HEK293 (cell line): ENCODE data around the gene COMMD10.

Source experiments
- CTCF ChIA-PET: fragments of 350-600 bp; formaldehyde crosslinking; extraction: SDS; loops from one replicate; lab custom pipeline; 2021; ENCODE audit warnings: antibody characterized with exemption; lab: Yijun Ruan, JAX
- POLR2A ChIA-PET: fragments of 300-600 bp; formaldehyde crosslinking; extraction: SDS; loops from one replicate; lab custom pipeline; 2020; ENCODE audit warnings: antibody characterized with exemption, inconsistent platforms; lab: Yijun Ruan, JAX
- H3K27ac ChIP-seq: fragments of 200-500 bp; sonication (Bioruptor generic); 2 replicates; pipeline ENCODE4 v1.5.1; 2014; ENCODE audit warnings: low read depth, low read length, control low read depth, inconsistent platforms; ENCODE audit errors: extremely low read depth
- H3K36me3 ChIP-seq, 2 experiments: fragments of 200-500 bp in 1 of 2; sonication (Bioruptor generic) in 1 of 2; 1 replicate in 1 of 2; 2 replicates in 1 of 2; pipeline ENCODE4 v1.5.1; 2014 to 2017; ENCODE audit warnings: inconsistent platforms in 2 of 2, low read length in 2 of 2; ENCODE audit not compliant: control insufficient read depth in 2 of 2, insufficient read depth in 1 of 2
- H3K4me1 ChIP-seq: fragments of 200-500 bp; sonication (Bioruptor generic); 2 replicates; pipeline ENCODE4 v1.5.1; 2014; ENCODE audit warnings: mild to moderate bottlenecking, low read length, inconsistent platforms; ENCODE audit not compliant: control insufficient read depth, insufficient read depth
- H3K4me3 ChIP-seq: 2 replicates; pipeline ENCODE4 v1.5.1; 2011; ENCODE audit warnings: low read depth, mild to moderate bottlenecking, control low read depth, low read length, moderate library complexity
- H3K9me3 ChIP-seq: fragments of 200-500 bp; sonication (Bioruptor generic); 2 replicates; pipeline ENCODE4 v1.5.1; 2014; ENCODE audit warnings: low read depth, low read length, inconsistent platforms; ENCODE audit not compliant: control insufficient read depth, insufficient read depth
- FEZF1 ChIP-seq: fragments of 450-650 bp; formaldehyde crosslinking; IDR thresholded peaks from 2 replicates; pipeline ENCODE4 v1.5.1; 2016; ENCODE audit warnings: missing biosample characterization, missing genetic modification characterization
- HOXA7 ChIP-seq: sonication (generic); formaldehyde crosslinking; IDR thresholded peaks from 2 replicates; pipeline ENCODE4 v1.8.1; 2022; ENCODE audit warnings: missing genetic modification reagents, borderline replicate concordance
- IKZF3 ChIP-seq: fragments of 450-650 bp; IDR thresholded peaks from 2 replicates; pipeline ENCODE4 v1.5.0; 2018; ENCODE audit warnings: missing biosample characterization, mild to moderate bottlenecking, missing genetic modification characterization, moderate library complexity
- KLF10 ChIP-seq: fragments of 450-650 bp; IDR thresholded peaks from 2 replicates; pipeline ENCODE4 v1.5.1; 2018; ENCODE audit warnings: missing biosample characterization, mild to moderate bottlenecking, missing genetic modification characterization
- KLF16 ChIP-seq: fragments of 450-650 bp; formaldehyde crosslinking; IDR thresholded peaks from 2 replicates; pipeline ENCODE4 v1.5.1; 2017; ENCODE audit warnings: missing biosample characterization, missing genetic modification characterization
- REPIN1 ChIP-seq: fragments of 450-650 bp; formaldehyde crosslinking; IDR thresholded peaks from 2 replicates; pipeline ENCODE4 v1.5.1; 2017; ENCODE audit warnings: missing biosample characterization, missing genetic modification characterization, low read depth
- SETDB1 ChIP-seq: IDR thresholded peaks from one replicate; pipeline ENCODE4 v1.6.1; 2017; ENCODE audit warnings: mild to moderate bottlenecking, low read length, moderate library complexity, mixed read lengths; ENCODE audit not compliant: insufficient read length
- TRIM28 ChIP-seq: IDR thresholded peaks from 2 replicates; pipeline ENCODE4 v1.6.1; 2011; ENCODE audit warnings: low read length, control low read depth, borderline replicate concordance
- ZFP37 ChIP-seq: fragments of 450-650 bp; formaldehyde crosslinking; IDR thresholded peaks from 2 replicates; pipeline ENCODE4 v1.5.1; 2016; ENCODE audit warnings: missing biosample characterization, missing genetic modification characterization
- ZNF23 ChIP-seq: fragments of 450-650 bp; formaldehyde crosslinking; IDR thresholded peaks from 2 replicates; pipeline ENCODE4 v1.5.1; 2016; ENCODE audit warnings: missing biosample characterization, missing genetic modification characterization, borderline replicate concordance
- ZNF24 ChIP-seq: fragments of 450-650 bp; formaldehyde crosslinking; IDR thresholded peaks from 2 replicates; pipeline ENCODE4 v1.5.1; 2016; ENCODE audit warnings: missing biosample characterization, missing genetic modification characterization
- ZNF324 ChIP-seq: fragments of 450-650 bp; formaldehyde crosslinking; IDR thresholded peaks from 2 replicates; pipeline ENCODE4 v1.5.1; 2016; ENCODE audit warnings: missing biosample characterization, missing genetic modification characterization
- ZNF37A ChIP-seq: fragments of 450-650 bp; IDR thresholded peaks from 2 replicates; pipeline ENCODE4 v1.5.1; 2018; ENCODE audit warnings: missing biosample characterization, missing genetic modification characterization
- ZNF433 ChIP-seq: fragments of 450-650 bp; formaldehyde crosslinking; IDR thresholded peaks from 2 replicates; pipeline ENCODE4 v1.5.1; 2016; ENCODE audit warnings: missing biosample characterization, missing genetic modification characterization, low read depth
- ZNF514 ChIP-seq: fragments of 450-650 bp; formaldehyde crosslinking; IDR thresholded peaks from 2 replicates; pipeline ENCODE4 v1.5.1; 2016; ENCODE audit warnings: missing biosample characterization, missing genetic modification characterization
- ZNF654 ChIP-seq: fragments of 450-650 bp; formaldehyde crosslinking; IDR thresholded peaks from 2 replicates; pipeline ENCODE4 v1.5.1; 2016; ENCODE audit warnings: low read depth, missing biosample characterization, missing genetic modification characterization
- ZNF707 ChIP-seq: fragments of 450-650 bp; formaldehyde crosslinking; IDR thresholded peaks from 2 replicates; pipeline ENCODE4 v1.5.1; 2016; ENCODE audit warnings: missing biosample characterization, missing genetic modification characterization
- TF ChIP-seq, protein P1 (sequence below): fragments of 450-650 bp; formaldehyde crosslinking; IDR thresholded peaks from 2 replicates; pipeline ENCODE4 v1.5.1; 2016; ENCODE audit warnings: missing biosample characterization, missing genetic modification characterization

The COMMD10 gene

DNA sequence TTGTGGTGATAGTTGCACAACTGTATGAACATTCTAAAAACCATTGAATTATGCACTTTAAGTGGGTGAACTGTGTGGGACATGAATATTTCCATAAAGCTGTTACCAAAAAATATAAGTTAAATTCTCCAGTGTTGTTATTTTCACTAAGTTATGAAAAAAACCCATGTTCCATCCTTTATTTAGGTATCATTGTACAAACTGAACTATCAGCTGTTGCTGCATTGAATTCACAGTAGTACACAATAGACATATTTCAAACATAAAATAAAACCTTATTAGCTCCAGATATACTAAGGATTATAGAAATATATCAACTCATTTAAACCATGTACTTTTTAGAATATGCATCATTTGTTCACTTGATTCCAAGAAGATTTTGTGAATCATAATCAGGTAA lies 192.1 kb downstream of the COMMD10 start:
- Histone ChIP-seq H3K9me3 (no peaks in the 10 kb centered on the region), H3K27ac (no peak overlapping the region), H3K4me1 (no peaks in the 10 kb centered on the region), H3K4me3 (no peak overlapping the region), H3K36me3 (no peaks in the 10 kb centered on the region)
- ChIA-PET POLR2A (no interaction called here), CTCF (interaction anchor here (0.5 kb wide), 1 partner anchor 1870 kb away, joined by 4 read pairs; no protein-coding TSS in a partner anchor)
- TF ChIP-seq FEZF1 (tag by site-specific recombination) (no peak), ZNF324 (no peak), ZFP37 (tag by site-specific recombination) (no peak), TRIM28 (peak; percentile 63; the same call in 1 of the 2 replicates), ZNF24 (no peak), SETDB1 (peak; percentile 66)
- TF ChIP-seq, protein P1, sequence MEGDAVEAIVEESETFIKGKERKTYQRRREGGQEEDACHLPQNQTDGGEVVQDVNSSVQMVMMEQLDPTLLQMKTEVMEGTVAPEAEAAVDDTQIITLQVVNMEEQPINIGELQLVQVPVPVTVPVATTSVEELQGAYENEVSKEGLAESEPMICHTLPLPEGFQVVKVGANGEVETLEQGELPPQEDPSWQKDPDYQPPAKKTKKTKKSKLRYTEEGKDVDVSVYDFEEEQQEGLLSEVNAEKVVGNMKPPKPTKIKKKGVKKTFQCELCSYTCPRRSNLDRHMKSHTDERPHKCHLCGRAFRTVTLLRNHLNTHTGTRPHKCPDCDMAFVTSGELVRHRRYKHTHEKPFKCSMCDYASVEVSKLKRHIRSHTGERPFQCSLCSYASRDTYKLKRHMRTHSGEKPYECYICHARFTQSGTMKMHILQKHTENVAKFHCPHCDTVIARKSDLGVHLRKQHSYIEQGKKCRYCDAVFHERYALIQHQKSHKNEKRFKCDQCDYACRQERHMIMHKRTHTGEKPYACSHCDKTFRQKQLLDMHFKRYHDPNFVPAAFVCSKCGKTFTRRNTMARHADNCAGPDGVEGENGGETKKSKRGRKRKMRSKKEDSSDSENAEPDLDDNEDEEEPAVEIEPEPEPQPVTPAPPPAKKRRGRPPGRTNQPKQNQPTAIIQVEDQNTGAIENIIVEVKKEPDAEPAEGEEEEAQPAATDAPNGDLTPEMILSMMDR (tag by site-specific recombination), result no peak

DNA sequence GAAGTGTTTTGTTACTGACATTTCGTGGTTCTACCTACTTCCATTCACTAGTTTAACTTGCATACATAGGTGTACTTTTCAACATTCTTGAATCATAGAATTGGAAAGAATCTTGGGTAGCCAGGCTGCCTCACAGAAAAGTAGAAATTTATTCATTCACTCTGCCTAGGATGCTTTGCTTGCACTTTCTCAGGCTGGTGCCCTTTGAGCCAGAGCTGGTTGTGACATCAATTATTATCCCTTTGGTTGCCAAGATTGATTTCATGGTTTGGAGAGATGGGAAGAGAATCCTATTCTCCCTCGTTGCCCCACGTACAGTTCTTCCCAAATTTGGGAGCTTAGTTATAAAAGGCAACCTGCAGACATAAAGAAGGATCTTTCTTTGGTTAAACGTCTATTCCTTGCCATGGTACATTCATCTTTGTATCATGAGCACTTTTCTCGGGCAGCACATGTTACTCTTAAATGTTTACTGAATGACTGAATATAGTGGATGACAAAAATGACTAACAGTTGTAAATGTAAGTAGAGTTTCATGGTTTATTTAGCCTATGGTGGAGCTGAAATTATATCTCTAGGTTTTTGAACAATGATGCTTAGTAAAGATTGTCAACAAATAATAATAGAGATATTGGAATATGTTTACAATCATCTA lies 195.5 kb downstream of the COMMD10 start:
- H3K36me3 ChIP-seq, result no peaks in the 10 kb centered on the region
- no peak overlapping the region for H3K4me3 ChIP-seq
- ChIA-PET POLR2A (no interaction called here), CTCF (no interaction called here)
- H3K4me1 ChIP-seq, result no peaks in the 10 kb centered on the region
- TF ChIP-seq ZNF37A (tag by site-specific recombination), result no peak
- TF ChIP-seq REPIN1 (tag by site-specific recombination), result no peak
- no peak for TF ChIP-seq ZNF707 (tag by site-specific recombination)
- TF ChIP-seq, all 188 proteins: peak for 0
- Histone ChIP-seq H3K9me3 (no peaks in the 10 kb centered on the region), H3K27ac (no peak overlapping the region)

DNA sequence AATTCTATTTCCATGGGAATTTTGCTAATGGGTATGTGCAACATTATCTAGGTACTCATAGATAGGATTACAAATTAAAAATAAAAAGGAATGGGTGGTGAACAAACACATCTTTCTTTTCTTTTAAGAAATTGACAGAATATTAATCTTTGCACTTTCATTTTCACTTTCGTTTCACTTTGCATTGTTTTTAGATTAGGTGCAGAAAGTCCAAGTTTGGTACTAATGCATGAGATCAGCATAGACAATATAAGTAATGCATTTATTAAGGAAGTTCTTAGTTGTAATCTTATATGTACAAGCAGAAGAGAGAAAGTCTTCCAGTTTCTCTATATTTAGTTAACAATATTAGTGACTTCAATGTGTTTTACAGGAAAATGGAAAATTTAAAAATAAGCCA lies 196.5 kb downstream of the COMMD10 start:
- POLR2A ChIA-PET, result no interaction called here
- CTCF ChIA-PET, result no interaction called here
- H3K4me1 ChIP-seq, result no peaks in the 10 kb centered on the region

DNA sequence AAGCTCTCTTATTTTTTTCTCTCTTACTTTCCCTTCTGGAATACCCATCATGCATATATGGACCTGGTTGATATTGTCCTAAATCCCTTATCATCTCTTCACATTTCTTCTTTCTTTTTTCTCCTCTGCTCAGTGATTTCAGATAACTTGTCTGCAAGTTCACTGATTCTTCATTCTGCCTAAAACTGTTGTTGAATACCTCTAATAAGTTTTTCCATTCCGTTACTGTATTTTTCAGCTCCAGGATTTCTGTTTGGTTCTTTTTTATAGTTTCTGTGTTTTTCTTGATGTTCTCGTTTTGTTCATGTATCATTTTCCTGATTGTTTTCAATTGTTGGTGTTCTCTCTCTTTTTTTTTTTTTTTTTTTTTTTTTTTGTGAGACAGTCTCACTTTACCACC lies 203.7 kb downstream of the COMMD10 start:
- H3K36me3 ChIP-seq, result no peaks in the 10 kb centered on the region
- H3K4me3 ChIP-seq, result no peak overlapping the region
- POLR2A ChIA-PET, result no interaction called here
- no peaks in the 10 kb centered on the region for H3K9me3 ChIP-seq
- TF ChIP-seq ZNF433 (tag by site-specific recombination), result no peak
- TF ChIP-seq HOXA7, result no peak
- H3K4me1 ChIP-seq, result no peaks in the 10 kb centered on the region
- CTCF ChIA-PET, result no interaction called here
- H3K27ac ChIP-seq, result no peak overlapping the region

More for the DNA sequence above, 196.5 kb downstream of the COMMD10 start:
- Histone ChIP-seq H3K4me3 (no peak overlapping the region), H3K36me3 (no peaks in the 10 kb centered on the region), H3K9me3 (no peaks in the 10 kb centered on the region)
- TF ChIP-seq ZNF514 (tag by site-specific recombination), result no peak
- TF ChIP-seq ZNF654, result no peak
- TF ChIP-seq KLF16 (tag by site-specific recombination), result no peak
- no peak for TF ChIP-seq IKZF3 (tag by site-specific recombination)
- no peak for TF ChIP-seq KLF10 (tag by site-specific recombination)
- no peak for TF ChIP-seq ZNF23 (tag by site-specific recombination)
- TF ChIP-seq, all 188 proteins: peak for 0
- H3K27ac ChIP-seq, result no peak overlapping the region
